C1 segment of cervical spinal cord (tissue), 14 donors: ENCODE data around the gene ELF1.
"Not testable (repeated sequence)": the region's sequence is repeated elsewhere in the genome, so short reads cannot be mapped to it uniquely, and the experiment has no call there.

Source experiments
- DNase-seq, 14 donors: peaks; one replicate each; lab custom pipeline; 2025; lab: John Stamatoyannopoulos, UW

Gene ELF1

DNA sequence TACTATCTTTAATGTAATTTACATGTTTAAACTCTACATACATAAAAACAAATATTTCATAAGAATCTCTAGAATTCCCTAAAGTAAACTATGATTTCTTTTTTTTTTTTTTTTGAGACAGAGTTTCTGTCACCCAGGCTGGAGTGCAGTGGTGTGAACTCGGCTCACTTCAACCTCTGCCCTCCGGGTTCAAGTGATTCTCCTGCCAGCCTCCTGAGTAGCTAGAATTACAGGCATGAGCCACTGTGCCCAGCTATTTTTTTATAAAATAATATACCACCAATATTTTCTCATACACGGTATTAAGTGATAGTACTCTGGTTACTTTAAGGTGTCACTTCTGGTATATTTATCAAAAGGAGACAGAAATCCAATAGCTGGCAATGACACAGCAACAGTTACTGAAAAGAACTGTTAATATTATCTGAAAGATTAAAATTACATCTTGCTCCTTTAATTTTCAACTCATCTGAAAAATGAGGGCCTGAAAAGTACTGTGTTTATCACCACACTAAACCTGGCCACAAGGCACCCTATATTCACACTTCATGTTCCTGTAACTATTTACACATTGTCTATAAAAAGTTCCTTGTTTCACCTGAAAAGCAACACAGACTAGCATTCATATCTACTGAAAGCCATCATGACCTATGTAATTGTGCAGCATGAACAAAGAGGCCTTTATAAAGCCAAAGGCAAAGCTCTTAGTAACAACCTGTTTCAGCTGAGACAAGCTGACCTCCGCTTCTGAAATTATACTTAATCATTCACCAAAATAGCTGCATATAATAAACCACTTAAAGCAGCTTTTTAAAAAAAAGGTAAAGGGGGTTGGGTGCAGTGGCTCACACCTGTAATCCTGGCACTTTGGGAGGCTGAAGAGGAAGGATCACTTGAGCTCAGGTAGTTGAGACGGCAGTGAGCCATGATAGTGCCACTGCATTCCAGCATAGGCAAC, 123.6 kb downstream of the ELF1 start:
- DNase-seq: no peak

GRCh38 chr13:40893573-40893972, 125.5 kb downstream of the ELF1 start:
- DNase-seq: not testable (repeated sequence)

DNA sequence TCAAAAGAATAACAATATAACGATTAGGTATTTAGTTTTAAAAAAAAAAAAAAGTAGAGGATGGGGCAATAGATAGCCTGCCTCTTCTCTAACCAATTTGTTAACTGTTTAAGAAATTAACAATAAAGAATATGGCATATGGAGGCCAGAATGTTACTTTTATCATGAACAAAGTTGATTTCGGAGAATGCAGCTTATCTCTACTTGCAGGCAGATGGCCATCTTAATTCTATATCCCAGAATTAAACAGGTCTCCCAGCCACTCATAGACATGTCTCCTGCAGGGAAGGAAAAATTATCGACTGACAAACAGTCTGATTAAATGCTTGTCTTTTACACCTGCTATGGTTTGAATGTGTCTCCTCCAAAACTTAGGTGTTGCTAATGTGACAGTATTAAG, 133.1 kb downstream of the ELF1 start:
- no peak for DNase-seq

GRCh38 chr13:40884175-40884574, 134.9 kb downstream of the ELF1 start:
- DNase-seq: not testable (repeated sequence)
